ENCODE data around the gene GTF2A2.
"Not testable (repeated sequence)": the region's sequence is repeated elsewhere in the genome, so short reads cannot be mapped to it uniquely, and the experiment has no call there.

GTF2A2 gene

GRCh38 chr15:59656897-59657634 lies at the start of gene GTF2A2:
GTF2A2 (minus strand) TSS chr15:59657515; CDS start chr15:59652277, 5,238 bp downstream.
- H3K27ac Mint-ChIP-seq, result peak within 1 kb of the TSS; percentile 41
- H3K4me1 Mint-ChIP-seq (ENCODE audit: low read depth), result peaks cover 17% of the 10 kb centered on the region
- H3K36me3 Mint-ChIP-seq (ENCODE audit: low read depth), result peaks cover 52% of the 10 kb centered on the region
- H3K27me3 Mint-ChIP-seq, result no peaks in the 10 kb centered on the region
- H3K9me3 Mint-ChIP-seq, result peaks cover 5% of the 10 kb centered on the region
- peak; percentile 94 for DNase-seq
- H3K4me3 Mint-ChIP-seq, result no peak within 1 kb of the TSS

GRCh38 chr15:59703979-59704796 lies 46.9 kb upstream of the GTF2A2 start:
- no peak for DNase-seq
- Mint-ChIP-seq H3K4me1 (ENCODE audit: low read depth) (no peaks in the 10 kb centered on the region), H3K36me3 (ENCODE audit: low read depth) (no peaks in the 10 kb centered on the region), H3K27ac (no peak overlapping the region), H3K9me3 (no peaks in the 10 kb centered on the region), H3K27me3 (peaks cover 7% of the 10 kb centered on the region), H3K4me3 (no peak overlapping the region)

- no peaks in the 10 kb centered on the region for H3K4me1 Mint-ChIP-seq (ENCODE audit: low read depth)
- H3K4me3 Mint-ChIP-seq, result no peak overlapping the region
- H3K9me3 Mint-ChIP-seq, result no peaks in the 10 kb centered on the region
- no peak overlapping the region for H3K27ac Mint-ChIP-seq
- peaks cover 7% of the 10 kb centered on the region for H3K27me3 Mint-ChIP-seq
- no peaks in the 10 kb centered on the region for H3K36me3 Mint-ChIP-seq (ENCODE audit: low read depth)
- DNase-seq, result no peak
Observed at GRCh38 chr15:59702351-59702750, 45.0 kb upstream of the GTF2A2 start.

GRCh38 chr15:59701880-59702279 lies 44.6 kb upstream of the GTF2A2 start:
- H3K36me3 Mint-ChIP-seq (ENCODE audit: low read depth), result no peaks in the 10 kb centered on the region
- H3K9me3 Mint-ChIP-seq, result no peaks in the 10 kb centered on the region
- H3K27ac Mint-ChIP-seq, result no peak overlapping the region
- H3K4me3 Mint-ChIP-seq, result no peak overlapping the region
- no peak for DNase-seq
- H3K27me3 Mint-ChIP-seq, result peaks cover 7% of the 10 kb centered on the region
- no peaks in the 10 kb centered on the region for H3K4me1 Mint-ChIP-seq (ENCODE audit: low read depth)

GRCh38 chr15:59699810-59700431 lies 42.6 kb upstream of the GTF2A2 start:
- H3K4me3 Mint-ChIP-seq, result no peak overlapping the region
- no peaks in the 10 kb centered on the region for H3K9me3 Mint-ChIP-seq
- H3K36me3 Mint-ChIP-seq (ENCODE audit: low read depth), result no peaks in the 10 kb centered on the region
- H3K27ac Mint-ChIP-seq, result no peak overlapping the region
- DNase-seq, result no peak
- H3K27me3 Mint-ChIP-seq, result peaks cover 7% of the 10 kb centered on the region
- no peaks in the 10 kb centered on the region for H3K4me1 Mint-ChIP-seq (ENCODE audit: low read depth)

GRCh38 chr15:59698065-59698464 lies 40.8 kb upstream of the GTF2A2 start:
- H3K27ac Mint-ChIP-seq; H3K27me3 Mint-ChIP-seq; H3K4me1 Mint-ChIP-seq (ENCODE audit: low read depth); H3K9me3 Mint-ChIP-seq; H3K36me3 Mint-ChIP-seq (ENCODE audit: low read depth); H3K4me3 Mint-ChIP-seq; DNase-seq: not testable (repeated sequence)

GRCh38 chr15:59696332-59696731 lies 39.0 kb upstream of the GTF2A2 start:
- no peaks in the 10 kb centered on the region for H3K36me3 Mint-ChIP-seq (ENCODE audit: low read depth)
- H3K27ac Mint-ChIP-seq, result no peak overlapping the region
- H3K4me1 Mint-ChIP-seq (ENCODE audit: low read depth), result no peaks in the 10 kb centered on the region
- H3K27me3 Mint-ChIP-seq, result no peaks in the 10 kb centered on the region
- no peak for DNase-seq
- H3K4me3 Mint-ChIP-seq, result no peak overlapping the region
- H3K9me3 Mint-ChIP-seq, result no peaks in the 10 kb centered on the region

GRCh38 chr15:59694779-59695178 lies 37.5 kb upstream of the GTF2A2 start:
- Mint-ChIP-seq H3K4me3 (no peak overlapping the region), H3K36me3 (ENCODE audit: low read depth) (no peaks in the 10 kb centered on the region), H3K27me3 (no peaks in the 10 kb centered on the region), H3K4me1 (ENCODE audit: low read depth) (peaks cover 9% of the 10 kb centered on the region), H3K27ac (no peak overlapping the region), H3K9me3 (no peaks in the 10 kb centered on the region)
- no peak for DNase-seq

GRCh38 chr15:59691194-59691805 lies 34.0 kb upstream of the GTF2A2 start:
- Mint-ChIP-seq H3K27me3 (no peaks in the 10 kb centered on the region), H3K9me3 (no peaks in the 10 kb centered on the region), H3K4me1 (ENCODE audit: low read depth) (peaks cover 28% of the 10 kb centered on the region), H3K36me3 (ENCODE audit: low read depth) (peaks cover 25% of the 10 kb centered on the region), H3K4me3 (peak overlapping the region; percentile 26), H3K27ac (peak overlapping the region; percentile 78)
- DNase-seq, result no peak

GRCh38 chr15:59689626-59690236 lies 32.4 kb upstream of the GTF2A2 start:
- Mint-ChIP-seq H3K27me3 (no peaks in the 10 kb centered on the region), H3K27ac (peak overlapping the region; percentile 96)

GRCh38 chr15:59688782-59689625 lies 31.7 kb upstream of the GTF2A2 start, which contains the start of gene BNIP2:
BNIP2 (minus strand) TSS chr15:59689320; CDS start chr15:59682457, 6,863 bp downstream.
- Mint-ChIP-seq H3K27me3 (no peaks in the 10 kb centered on the region), H3K4me3 (peak within 1 kb of the TSS; percentile 91), H3K27ac (peak within 1 kb of the TSS; percentile 96), H3K9me3 (no peaks in the 10 kb centered on the region), H3K4me1 (ENCODE audit: low read depth) (peaks cover 47% of the 10 kb centered on the region), H3K36me3 (ENCODE audit: low read depth) (peaks cover 47% of the 10 kb centered on the region)
- DNase-seq, result peak; percentile 96

More at GRCh38 chr15:59689626-59690236, 32.4 kb upstream of the GTF2A2 start:
- peak; percentile 65 for DNase-seq
- peak overlapping the region; percentile 91 for H3K4me3 Mint-ChIP-seq
- peaks cover 40% of the 10 kb centered on the region for H3K4me1 Mint-ChIP-seq (ENCODE audit: low read depth)
- H3K36me3 Mint-ChIP-seq (ENCODE audit: low read depth), result peaks cover 40% of the 10 kb centered on the region
- no peaks in the 10 kb centered on the region for H3K9me3 Mint-ChIP-seq

GRCh38 chr15:59688423-59688781 lies 31.1 kb upstream of the GTF2A2 start:
- Mint-ChIP-seq H3K4me3 (peak overlapping the region; percentile 91), H3K4me1 (ENCODE audit: low read depth) (peaks cover 50% of the 10 kb centered on the region), H3K9me3 (no peaks in the 10 kb centered on the region), H3K27me3 (no peaks in the 10 kb centered on the region), H3K27ac (peak overlapping the region; percentile 96), H3K36me3 (ENCODE audit: low read depth) (peaks cover 50% of the 10 kb centered on the region)
- DNase-seq, result no peak

GRCh38 chr15:59687836-59688235 lies 30.5 kb upstream of the GTF2A2 start:
- no peaks in the 10 kb centered on the region for H3K9me3 Mint-ChIP-seq
- H3K4me1 Mint-ChIP-seq (ENCODE audit: low read depth), result peaks cover 55% of the 10 kb centered on the region
- peaks cover 55% of the 10 kb centered on the region for H3K36me3 Mint-ChIP-seq (ENCODE audit: low read depth)

More at GRCh38 chr15:59687836-59688235, 30.5 kb upstream of the GTF2A2 start:
- Mint-ChIP-seq H3K4me3 (peak overlapping the region; percentile 91), H3K27me3 (no peaks in the 10 kb centered on the region), H3K27ac (peak overlapping the region; percentile 96)
- no peak for DNase-seq

Measured in activated T-cell treated with anti-CD3 and anti-CD28 coated beads, Interleukin-2, amount 50 U/mL, for 24 hours (primary cell).